Neural cell (in vitro differentiated cells): ENCODE results near the gene PCDHB13.

Experiments
- EZH2 ChIP-seq: fragments of 200-600, 300-800 bp; shearing (Covaris generic), sonication (generic); IDR thresholded peaks from 2 replicates; pipeline ENCODE4 v1.6.1; 2014; ENCODE audit warnings: antibody characterized with exemption, low read length, borderline replicate concordance, mild to moderate bottlenecking; ENCODE audit not compliant: insufficient read depth, poor library complexity, severe bottlenecking
- POLR2AphosphoS5 ChIP-seq: IDR thresholded peaks from 2 replicates; pipeline ENCODE4 v1.6.1; 2012
- RAD21 ChIP-seq: fragments of 450-650 bp; conservative IDR thresholded peaks from 2 replicates; pipeline ENCODE4 v1.6.1; 2014; ENCODE audit warnings: antibody characterized with exemption, mild to moderate bottlenecking, moderate library complexity
- TF ChIP-seq, protein P1 (sequence below): fragments of 450-650 bp; IDR thresholded peaks from 2 replicates; pipeline ENCODE4 v1.5.1; 2014; ENCODE audit warnings: antibody characterized with exemption, mild to moderate bottlenecking, moderate library complexity; ENCODE audit not compliant: poor library complexity, severe bottlenecking

DNA sequence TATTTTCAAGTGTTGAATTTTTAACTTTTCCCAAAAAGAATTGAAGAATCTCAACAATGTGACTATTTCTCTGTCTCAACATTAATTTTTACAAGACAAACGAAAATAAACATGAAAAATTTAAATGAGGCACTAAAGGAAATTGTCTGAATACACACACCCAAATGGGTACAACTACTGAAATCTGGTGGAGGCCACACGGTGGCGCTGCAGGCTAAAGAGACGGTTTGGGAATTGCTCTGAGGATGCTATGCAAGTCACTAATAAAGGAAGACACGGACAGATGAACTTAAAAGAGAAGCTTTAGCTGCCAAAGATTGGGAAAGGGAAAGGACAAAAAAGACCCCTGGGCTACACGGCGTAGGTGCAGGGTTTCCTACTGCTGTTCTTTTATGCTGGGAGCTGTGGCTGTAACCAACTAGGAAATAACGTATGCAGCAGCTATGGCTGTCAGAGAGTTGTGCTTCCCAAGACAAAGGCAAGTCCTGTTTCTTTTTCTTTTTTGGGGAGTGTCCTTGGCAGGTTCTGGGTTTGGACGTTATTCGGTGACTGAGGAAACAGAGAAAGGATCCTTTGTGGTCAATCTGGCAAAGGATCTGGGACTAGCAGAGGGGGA lies 21.5 kb upstream of the PCDHB13 start, which contains the start of gene PCDHB10:
- TF ChIP-seq, protein P1, sequence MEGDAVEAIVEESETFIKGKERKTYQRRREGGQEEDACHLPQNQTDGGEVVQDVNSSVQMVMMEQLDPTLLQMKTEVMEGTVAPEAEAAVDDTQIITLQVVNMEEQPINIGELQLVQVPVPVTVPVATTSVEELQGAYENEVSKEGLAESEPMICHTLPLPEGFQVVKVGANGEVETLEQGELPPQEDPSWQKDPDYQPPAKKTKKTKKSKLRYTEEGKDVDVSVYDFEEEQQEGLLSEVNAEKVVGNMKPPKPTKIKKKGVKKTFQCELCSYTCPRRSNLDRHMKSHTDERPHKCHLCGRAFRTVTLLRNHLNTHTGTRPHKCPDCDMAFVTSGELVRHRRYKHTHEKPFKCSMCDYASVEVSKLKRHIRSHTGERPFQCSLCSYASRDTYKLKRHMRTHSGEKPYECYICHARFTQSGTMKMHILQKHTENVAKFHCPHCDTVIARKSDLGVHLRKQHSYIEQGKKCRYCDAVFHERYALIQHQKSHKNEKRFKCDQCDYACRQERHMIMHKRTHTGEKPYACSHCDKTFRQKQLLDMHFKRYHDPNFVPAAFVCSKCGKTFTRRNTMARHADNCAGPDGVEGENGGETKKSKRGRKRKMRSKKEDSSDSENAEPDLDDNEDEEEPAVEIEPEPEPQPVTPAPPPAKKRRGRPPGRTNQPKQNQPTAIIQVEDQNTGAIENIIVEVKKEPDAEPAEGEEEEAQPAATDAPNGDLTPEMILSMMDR: peak; percentile 56
- TF ChIP-seq EZH2 (no peak), POLR2AphosphoS5 (no peak), RAD21 (peak; percentile 59)
